RCC 7860 (cell line): ENCODE measurements around the gene GAB1.
"Not testable (repeated sequence)": the region's sequence is repeated elsewhere in the genome, so short reads cannot be mapped to it uniquely, and the experiment has no call there.

ENCODE experiments used
- DNase-seq: peaks from one replicate; pipeline ENCODE4 v3.0.0-alpha.2; 2015; ENCODE audit warnings: low spot score
- FAIRE-seq: peaks from 2 replicates; lab custom pipeline; 2012; peaks lifted over from hg19 to GRCh38; lab: Jason Lieb, UNC

The GAB1 gene

DNA sequence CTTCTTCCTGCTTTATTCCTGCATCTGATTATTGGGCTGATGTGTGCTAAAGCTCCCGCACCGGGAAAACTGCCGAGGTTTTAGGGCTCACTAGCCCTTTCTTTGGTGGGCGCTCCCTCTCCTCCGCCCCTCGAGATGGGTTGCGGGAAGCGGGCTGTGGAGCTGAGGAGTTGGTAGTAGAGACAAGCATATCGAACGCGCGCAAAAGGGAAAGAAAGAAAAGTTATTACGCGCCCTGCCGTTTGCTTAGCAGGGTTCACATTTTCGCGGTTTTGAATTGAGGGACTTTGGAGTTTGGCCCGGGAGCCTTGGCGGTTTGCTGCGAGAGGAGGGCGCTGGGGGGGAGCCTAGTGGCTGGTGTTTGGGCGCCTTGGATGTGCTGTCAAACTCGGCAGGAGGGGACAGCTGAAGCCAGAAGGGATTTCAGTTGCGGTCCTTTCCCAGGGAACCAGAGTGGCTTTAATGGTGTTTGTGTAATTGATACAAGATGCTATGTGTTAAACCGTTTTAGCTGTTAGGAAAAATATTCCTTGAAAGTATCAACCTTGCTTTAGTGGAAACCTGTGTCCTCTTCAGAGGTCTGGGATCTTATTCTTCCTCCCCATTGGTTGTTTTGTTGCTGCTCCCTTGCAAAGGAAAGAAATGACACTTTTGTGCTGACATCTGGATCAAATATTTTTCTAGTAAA, 1.1 kb downstream of the GAB1 start:
- FAIRE-seq, result no peak
- no peak for DNase-seq

DNA sequence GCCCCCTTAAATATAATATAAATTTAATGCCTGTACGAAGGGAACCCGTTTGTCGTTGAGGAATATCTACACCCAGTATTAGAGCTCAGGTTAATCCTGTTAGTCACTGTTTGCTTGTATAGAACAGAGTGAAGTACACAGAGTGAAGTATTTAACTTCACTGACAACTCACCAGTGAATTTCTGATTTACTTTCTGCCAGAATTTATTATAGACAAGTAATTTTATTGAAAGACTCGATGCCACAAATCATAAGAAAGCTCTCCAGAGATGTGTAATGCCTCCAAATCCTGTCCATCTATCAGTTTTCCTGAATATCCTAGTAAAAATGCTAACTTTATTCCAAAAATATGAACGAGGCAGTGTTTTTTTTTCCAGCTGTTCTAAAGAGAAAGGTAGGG, 1.6 kb downstream of the GAB1 start:
- DNase-seq (no peak), FAIRE-seq (no peak)

DNA sequence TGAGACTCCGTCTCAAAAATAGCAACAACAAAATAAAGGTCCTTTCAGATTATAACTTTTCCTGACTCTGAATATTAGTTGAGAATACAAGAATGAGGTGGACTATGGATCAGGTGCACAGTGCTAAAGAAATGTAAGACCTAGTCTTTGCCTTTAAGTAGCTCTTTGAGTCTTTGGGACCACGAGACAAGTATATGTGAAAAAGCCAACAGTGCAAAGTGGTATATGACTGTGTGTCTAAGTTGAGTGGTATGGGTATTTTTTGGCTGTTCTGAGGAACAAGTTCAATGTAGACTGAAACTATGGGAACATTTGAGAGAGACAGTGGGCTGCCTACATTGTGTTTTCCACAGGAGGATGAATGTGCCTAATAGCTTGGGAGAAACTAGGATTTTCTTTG, 2.8 kb downstream of the GAB1 start:
- DNase-seq (no peak), FAIRE-seq (no peak)

DNA sequence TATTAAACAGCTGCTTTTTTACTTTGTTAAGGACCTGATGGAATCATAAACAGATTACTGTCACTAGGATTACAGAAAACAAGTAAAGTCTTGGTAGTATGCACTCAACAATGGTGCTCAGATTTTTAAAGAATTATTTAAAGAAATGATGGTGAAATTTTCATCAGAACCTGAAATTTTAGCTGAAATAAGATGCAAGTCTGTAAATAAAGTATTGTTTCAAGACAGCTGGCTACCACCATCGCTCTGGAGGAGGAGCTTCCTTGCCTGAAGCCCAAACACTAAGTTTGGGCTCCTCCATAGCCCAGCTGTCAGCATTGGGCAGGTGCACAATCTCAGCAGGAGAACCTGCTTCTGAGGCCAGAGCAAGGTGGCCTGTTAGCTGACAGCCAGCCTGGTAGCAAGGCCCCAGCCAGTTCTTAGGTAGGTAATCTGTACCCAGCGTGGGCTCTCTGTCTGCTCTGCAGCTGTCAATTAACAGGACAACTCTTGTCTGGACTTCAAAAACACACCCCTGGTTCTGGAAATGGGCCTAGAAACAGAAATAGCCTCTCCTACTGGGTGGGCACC, 4.6 kb downstream of the GAB1 start:
- no peak for DNase-seq
- no peak for FAIRE-seq

DNA sequence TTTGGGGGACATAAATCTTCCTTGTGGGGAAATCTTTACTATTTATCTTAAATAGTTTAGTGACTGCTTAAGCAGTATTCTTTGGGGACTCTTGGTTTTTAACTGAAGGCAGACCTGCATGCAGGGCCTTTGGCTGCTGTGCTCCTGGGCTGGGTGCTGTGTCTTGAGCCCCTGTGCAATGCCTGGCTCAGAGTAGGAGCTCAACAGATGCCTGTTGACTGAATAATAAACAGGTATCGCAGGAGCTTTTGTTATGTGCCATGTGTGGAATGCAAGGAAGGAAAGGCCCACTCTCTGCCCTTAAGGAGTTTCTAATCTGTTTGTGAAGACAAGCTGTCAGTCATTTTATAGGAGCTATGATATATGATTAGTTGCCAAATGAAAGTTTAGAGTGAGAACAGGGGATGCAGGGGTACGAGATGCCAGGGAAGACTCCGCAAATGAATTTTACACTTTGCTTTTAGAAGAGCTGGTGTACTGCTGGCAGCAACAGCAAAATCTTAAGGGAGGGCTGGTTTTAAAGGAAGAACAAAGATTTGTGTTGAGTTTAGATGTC, 6.7 kb downstream of the GAB1 start:
- FAIRE-seq (no peak), DNase-seq (no peak)

DNA sequence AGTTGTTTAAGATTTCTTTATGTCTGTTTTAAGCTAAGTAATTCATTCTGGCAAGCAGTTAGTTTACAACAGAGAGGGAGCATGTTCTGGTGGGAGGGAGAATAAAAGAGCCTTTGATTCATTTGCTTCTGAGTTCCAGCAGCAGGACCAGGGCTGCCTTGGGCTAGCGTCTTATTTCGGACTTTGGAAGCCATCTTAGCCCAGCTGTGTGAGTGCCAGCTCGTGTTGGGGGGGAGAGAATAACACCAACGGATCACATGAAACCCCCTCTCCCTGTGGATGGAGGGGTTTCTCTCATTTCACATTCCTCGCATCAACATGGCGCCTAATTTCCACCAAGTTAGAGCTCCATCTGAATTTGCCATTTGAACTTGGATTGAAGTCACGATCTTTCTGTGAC, 7.4 kb downstream of the GAB1 start:
- FAIRE-seq, result no peak

DNA sequence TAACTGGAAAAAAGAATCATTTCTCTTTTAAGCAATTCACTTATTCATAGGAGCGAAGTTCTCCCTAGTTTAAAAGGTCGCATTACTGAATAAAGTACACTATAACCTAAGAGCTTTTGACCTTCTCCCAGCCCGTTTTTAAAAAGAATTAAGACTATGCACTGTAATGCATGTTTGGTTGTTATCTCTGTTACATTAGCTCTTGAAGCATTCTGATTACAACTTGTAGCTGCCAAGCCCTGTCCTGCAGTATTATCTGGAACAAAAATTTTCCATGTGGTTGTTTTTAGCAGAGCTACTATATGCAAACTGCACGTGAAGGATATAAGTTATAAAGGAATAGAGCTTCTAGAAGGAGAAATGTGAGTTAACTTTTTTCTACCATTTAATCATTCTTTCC, 8.1 kb downstream of the GAB1 start:
- DNase-seq, result no peak
- no peak for FAIRE-seq

More for the DNA sequence above, 7.4 kb downstream of the GAB1 start:
- DNase-seq, result no peak

DNA sequence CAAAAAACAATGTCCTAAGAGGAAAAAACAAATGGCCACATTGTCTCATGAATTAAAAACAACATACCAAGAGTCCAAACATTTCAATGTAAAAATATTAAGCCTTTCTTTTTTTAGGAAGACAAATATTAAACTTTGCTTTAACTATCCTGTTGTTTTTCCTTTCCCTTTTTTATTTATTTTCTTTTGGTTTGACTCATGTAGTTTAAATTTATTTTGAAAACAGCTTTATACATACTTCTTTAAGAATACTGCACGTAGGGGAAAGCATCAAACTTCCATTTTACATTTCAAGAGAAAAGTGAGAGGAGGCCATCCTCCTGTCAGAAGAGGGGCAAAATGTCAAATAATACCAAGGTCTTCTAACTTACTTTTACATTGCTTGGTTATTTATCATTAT, 8.7 kb downstream of the GAB1 start:
- FAIRE-seq, result no peak
- no peak for DNase-seq

DNA sequence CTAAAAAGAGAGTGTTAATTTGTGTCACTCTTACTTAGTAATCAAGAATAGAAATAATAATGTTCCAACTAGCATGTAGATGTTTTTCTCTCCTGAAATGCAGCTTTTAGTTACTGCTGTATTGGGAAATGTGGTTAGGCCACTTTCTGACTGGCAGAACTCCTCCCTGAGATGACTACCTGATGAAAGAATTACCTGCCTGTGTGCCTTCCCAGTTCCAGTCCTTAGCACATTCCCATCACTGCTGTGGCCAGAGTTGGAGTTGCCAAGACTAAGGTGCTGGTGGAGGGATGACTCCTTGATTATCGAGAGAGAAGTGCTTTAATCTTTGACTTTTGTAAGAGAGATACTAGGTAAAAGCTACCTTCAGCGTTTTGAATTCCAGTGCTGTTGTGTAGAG, 9.5 kb downstream of the GAB1 start:
- DNase-seq (no peak), FAIRE-seq (no peak)

DNA sequence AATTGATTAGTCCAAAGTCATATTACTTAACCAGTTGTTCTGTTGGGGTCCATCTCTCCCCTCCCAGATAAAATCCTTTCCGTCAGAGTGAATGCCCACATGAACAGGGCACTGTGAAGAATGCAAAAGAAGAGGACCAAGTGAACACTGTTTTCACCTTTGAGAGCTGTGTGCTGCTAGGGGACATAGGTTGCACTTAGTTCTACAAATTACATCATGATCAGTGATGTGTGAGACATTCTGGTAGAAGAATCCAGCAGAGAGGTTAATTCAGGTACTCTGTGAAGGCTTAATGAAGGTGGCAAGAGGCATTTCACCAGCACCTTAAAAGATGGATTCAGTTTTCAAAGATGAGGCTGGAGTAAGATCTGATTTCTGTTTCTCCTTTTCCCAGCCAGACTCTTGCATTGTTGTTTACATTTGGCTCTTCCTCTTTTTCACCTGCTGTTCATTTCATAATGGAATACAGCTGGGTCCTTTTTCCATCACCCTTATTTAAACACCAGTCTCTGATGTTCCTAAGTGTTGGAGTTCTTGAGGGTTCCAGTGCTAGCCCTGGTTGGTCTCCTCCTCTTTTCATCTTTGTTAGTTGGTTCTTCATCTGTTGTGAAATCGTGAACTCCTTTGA, 10.9 kb downstream of the GAB1 start:
- FAIRE-seq (no peak), DNase-seq (no peak)

DNA sequence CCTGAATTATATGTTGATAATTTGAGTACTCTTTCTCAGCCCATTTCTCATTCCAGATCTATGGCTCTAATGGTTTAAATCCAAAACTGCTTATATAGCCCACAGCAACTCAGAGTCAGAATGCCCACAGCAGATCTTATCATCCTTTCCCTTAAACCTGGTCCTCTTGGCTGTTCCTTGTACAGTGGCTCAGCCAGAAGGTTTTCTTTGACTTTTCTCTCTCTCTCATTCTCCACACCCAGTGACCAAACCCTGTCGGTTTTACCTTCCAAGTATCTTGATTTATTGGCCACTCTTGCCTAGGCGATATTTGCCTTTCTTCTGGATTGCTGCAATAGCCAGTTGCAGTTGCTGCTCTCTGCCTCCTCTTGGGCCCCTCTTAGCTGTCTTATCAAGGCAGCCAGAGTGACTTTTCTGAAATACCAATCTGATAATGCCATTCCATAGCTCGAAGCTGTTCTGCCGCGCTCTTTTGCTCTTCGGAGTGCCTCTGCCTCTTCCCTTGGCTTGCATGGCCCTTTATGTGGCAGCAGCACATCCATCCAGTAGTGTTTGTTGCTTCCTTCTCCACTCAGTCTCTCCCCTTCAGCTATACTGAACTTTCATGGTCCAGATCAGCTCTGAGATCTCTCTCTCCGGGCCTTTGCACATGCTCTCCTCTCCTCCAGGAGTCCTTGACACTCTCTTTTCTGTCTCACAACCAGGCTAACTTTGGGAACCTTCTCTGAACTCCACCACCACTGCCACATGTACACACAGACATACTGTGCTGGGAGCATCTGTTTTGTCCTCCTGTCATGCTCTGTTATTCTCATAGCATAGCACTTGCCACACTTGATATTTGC, 11.8 kb downstream of the GAB1 start:
- FAIRE-seq, result no peak

DNA sequence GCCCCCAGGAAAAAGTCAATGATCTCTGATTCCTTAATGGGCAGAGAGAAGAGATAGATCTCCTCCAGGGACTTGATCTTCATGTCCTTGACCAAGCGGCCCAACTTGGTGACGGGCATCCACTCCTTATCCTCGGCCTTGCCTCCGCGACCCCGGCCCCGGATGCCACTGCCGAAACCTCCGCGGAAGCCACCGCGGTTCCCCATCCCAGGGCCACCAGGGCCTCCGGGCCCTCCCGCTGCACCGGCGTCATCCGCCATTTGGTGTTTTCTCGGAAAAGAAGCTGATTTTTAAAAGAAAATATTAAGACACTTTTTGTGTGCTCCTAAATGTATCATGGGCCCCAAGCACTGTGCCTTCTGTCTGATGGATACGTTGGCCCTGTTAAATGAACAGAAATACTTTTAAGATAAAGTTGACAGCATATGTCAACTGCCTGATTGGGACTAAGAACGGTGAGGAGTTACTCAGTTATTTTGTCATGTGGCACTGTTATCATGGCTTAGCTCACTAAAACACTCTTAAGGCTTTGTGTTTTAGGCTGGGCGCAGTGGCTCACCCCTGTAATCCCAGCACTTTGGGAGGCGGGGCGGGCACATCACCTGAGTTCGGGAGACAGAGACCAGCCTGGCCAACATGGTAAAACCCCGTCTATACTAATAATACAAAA, 13.3 kb downstream of the GAB1 start:
- FAIRE-seq, DNase-seq: not testable (repeated sequence)

More for the DNA sequence above, 11.8 kb downstream of the GAB1 start:
- no peak for DNase-seq

DNA sequence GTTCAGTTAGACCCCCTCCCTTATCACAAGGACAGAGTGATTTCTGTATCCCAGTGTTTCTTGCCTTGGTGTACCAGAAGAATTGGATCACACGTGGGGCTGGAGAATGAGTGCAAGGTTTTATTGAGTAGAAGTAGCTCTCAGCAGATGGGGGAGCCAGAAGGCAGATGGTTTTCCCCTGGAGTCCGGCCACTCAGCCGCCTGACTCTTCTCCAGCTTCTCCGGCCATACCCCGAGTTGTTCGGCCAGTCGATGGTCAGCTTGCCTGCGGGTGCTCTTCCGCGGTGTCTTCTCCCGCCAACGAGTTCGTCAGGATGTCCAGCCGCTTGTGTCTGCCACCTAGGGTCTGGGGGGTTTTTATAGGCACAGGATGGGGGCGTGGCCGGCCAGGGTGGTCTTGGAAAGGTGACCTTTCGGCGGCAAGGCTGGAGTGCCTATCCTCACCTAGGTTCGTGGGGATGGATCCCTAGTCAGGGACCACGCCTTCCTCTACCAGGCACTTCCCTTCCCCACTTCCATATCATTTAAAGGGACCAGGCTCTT, 14.5 kb downstream of the GAB1 start:
- DNase-seq (no peak), FAIRE-seq (no peak)

DNA sequence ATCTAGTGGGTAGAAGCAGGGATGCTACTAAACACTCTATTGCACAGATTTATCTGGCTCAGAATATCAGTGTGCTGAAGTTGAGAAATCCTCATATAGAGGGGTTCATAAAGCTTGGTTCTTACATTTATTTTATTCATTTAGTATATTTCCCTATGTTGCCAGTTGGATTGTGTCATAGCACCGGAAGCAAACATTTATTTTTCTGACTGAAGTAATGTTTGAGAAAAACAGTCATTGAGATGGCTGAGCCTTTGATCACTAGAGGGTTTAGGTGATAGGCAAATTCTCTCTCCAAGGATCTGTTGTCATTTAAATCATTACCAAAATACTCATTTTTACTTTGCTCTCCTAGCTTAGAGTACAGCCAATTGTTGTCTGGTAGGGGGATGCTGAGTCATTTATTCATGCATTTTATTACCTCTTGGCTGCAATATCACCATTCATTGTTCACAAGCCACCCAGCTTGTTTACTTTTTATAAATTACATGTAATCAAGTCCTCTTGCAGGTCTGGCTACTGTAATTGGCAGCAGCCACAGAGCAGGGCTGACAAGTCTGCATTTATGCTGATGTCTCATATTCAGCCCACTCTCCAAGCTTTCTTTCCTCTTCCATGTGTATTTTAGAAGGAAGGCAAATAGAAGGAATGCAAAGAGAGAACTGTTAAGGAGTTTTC, 15.2 kb downstream of the GAB1 start:
- DNase-seq, result no peak
- no peak for FAIRE-seq

DNA sequence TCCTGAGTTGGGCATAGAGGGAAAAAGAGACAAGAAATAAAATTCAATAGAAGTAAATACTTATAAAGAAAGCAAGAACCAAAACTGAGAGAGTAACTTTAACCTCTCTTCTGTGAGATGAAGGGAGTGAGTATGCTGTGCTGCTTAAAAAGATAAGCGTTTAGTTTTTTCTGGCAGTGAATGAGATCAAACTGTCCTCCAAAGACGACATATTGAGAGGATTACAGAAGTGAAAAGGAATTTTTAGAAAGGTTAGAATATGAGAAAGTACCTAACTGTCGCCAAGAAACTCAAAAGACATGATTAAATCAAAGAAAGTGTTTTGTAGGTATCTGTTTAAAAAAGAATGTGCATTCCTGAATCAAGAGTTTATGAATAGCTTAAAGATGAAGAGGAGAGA, 16.0 kb downstream of the GAB1 start:
- FAIRE-seq, result no peak
- DNase-seq, result no peak

DNA sequence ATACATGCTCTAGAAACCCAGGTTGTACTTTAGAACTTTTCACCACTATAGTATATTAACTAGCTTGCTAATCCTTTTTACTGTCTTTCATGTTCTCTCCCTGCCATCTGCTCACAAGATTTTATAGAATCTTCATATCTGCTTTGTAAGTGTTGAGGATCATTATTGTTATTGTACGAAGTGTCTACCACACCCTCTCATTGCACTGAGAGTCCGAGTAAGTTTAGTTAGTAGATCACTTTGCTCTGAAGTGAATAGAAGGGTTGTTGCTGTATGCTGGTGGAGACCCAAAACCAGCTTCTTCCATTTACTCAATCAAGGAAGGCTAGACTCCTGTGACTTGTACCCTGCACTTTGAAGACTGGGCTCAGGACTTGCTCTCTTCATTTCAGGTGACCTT, 17.1 kb downstream of the GAB1 start:
- no peak for FAIRE-seq
- DNase-seq, result no peak

DNA sequence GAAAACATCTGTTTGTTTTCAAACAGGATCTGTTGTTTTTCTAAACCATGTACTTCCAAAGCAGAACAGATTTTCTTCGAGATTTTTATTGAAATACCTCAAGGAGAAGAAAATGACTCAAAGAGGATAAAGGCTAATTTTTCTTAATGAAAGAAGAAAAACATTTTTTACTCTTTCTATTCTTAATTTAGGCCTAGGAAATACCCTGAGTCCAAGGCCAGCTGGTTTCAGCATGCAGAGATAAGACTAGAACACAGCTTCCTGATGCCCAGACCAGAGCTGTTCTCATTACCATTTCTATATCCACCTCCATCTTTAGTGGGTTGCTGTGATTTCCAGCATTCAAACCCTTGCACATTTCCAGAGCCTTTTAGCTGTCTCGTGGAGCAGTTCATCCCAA, 18.3 kb downstream of the GAB1 start:
- DNase-seq, result no peak
- FAIRE-seq, result no peak

DNA sequence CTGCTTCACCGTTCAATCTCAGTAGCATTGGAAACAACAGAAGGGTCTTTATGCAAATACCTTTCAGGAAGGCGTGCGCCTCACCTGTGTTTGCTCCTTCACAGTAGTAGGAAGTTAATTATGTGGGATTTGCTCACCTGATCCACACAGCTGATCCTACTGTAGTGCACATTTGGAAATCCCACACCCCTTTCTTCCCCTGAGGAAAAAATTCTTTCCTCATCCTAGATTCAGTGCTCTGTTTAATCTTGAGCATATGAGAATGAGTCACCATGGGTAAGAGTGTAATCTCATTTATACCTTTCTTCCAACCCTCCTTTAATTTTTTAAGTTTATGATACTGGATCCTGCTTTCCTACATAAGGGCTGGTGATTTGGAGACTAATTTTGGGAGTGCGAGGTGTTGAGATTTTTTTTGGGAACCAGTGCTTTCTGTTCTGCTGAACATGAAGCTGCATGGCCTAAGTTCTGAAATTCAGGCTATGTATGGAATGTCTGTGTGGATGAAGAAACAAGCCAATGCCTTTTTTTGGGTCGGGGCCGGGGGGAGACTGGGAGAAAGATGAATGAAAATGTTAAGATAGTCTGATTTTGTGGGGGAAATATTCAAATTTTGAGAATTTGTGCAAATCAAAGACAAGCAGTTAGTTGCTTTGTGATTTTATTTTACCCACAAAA, 19.0 kb downstream of the GAB1 start:
- DNase-seq (no peak), FAIRE-seq (no peak)

DNA sequence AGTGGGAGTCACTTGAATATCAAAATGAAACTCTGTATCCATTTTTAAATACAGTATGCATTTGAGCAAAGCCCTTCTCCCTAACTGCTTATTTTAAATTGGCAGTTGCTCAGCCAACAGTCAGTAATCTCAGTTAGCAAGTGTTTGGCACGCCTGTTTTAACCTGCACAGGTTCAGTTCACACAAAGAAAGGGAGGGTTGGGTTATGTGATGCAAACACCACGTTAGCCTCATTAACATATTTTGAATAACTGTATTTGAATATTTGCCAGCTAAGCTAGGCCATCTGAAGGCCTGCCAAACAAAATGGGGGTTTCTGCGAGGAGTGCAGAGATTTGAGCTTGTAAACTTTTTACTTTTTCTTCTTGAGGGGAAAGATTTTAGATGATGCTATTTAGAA, 19.8 kb downstream of the GAB1 start:
- DNase-seq (no peak), FAIRE-seq (no peak)
